ENCODE measurements around the gene AMBP.

Gene AMBP

GRCh38 chr9:114072184-114073140, 5.6 kb downstream of the AMBP start:
- DNase-seq (ENCODE audit: low spot score): peak; percentile 21

- DNase-seq (ENCODE audit: low spot score): no peak
Measured at GRCh38 chr9:114071197-114071795, 6.8 kb downstream of the AMBP start.

- DNase-seq (ENCODE audit: low spot score): no peak
Measured at GRCh38 chr9:114070188-114071103, 7.7 kb downstream of the AMBP start.

GRCh38 chr9:114069476-114070187, 8.5 kb downstream of the AMBP start:
- DNase-seq (ENCODE audit: low spot score): no peak

- DNase-seq (ENCODE audit: low spot score): no peak
Measured at GRCh38 chr9:114065304-114065703, 12.8 kb downstream of the AMBP start.

GRCh38 chr9:114061830-114062474, 16.1 kb downstream of the AMBP start:
- no peak for DNase-seq (ENCODE audit: low spot score)

- DNase-seq (ENCODE audit: low spot score): no peak
Measured at GRCh38 chr9:114061292-114061691, 16.8 kb downstream of the AMBP start.

- DNase-seq (ENCODE audit: low spot score): no peak
Measured at GRCh38 chr9:114060711-114061110, 17.4 kb downstream of the AMBP start.

GRCh38 chr9:114060070-114060469, 18.0 kb downstream of the AMBP start:
- DNase-seq (ENCODE audit: low spot score): no peak

- DNase-seq (ENCODE audit: low spot score): no peak
Measured at GRCh38 chr9:114059047-114059803, 18.9 kb downstream of the AMBP start.

GRCh38 chr9:114058688-114059046, 19.4 kb downstream of the AMBP start:
- no peak for DNase-seq (ENCODE audit: low spot score)

- no peak for DNase-seq (ENCODE audit: low spot score)
Measured at GRCh38 chr9:114057161-114057885, 20.8 kb downstream of the AMBP start.

- no peak for DNase-seq (ENCODE audit: low spot score)
Measured at GRCh38 chr9:114056527-114056926, 21.6 kb downstream of the AMBP start.

- DNase-seq (ENCODE audit: low spot score): no peak
Measured at GRCh38 chr9:114055894-114056293, 22.2 kb downstream of the AMBP start.

GRCh38 chr9:114055061-114055460, 23.0 kb downstream of the AMBP start:
- no peak for DNase-seq (ENCODE audit: low spot score)

GRCh38 chr9:114054191-114054690, 23.9 kb downstream of the AMBP start:
- DNase-seq (ENCODE audit: low spot score): no peak

- no peak for DNase-seq (ENCODE audit: low spot score)
Measured at GRCh38 chr9:114053246-114054005, 24.7 kb downstream of the AMBP start.

GRCh38 chr9:114051706-114052105, 26.4 kb downstream of the AMBP start:
- no peak for DNase-seq (ENCODE audit: low spot score)

- DNase-seq (ENCODE audit: low spot score): no peak
Measured at GRCh38 chr9:114051281-114051680, 26.8 kb downstream of the AMBP start.
